ENCODE data around the gene MAP2K2. TPM values are rescaled to one million over a fixed set of nuclear protein-coding genes. Genes with fewer than 3 reads are reported as not detected.

The MAP2K2 gene
- total and polyA plus RNA-seq, 2 donors (not counting 3 experiments of a cell fraction or from before 2014, with no cell fraction given), result 126 to 171 TPM

- Histone ChIP-seq H3K27me3 (ENCODE audit: control insufficient read depth in 2 of 2, insufficient read depth in 2 of 2, low read length in 2 of 2) (no peaks in the 10 kb centered on the region), H3K79me2 (ENCODE audit: control insufficient read depth, insufficient read depth, low read length) (peaks cover 18% of the 10 kb centered on the region), H3K9me3 (replicated peaks; ENCODE audit: control insufficient read depth, insufficient read depth, low read length) (no peaks in the 10 kb centered on the region), H4K20me1 (replicated peaks; ENCODE audit: control insufficient read depth, extremely low read depth, insufficient read depth, low read length) (no peaks in the 10 kb centered on the region), H3K36me3 (ENCODE audit: control insufficient read depth in 2 of 2, extremely low read depth in 1 of 2, insufficient read depth in 2 of 2, low read length in 2 of 2) (peaks cover 4 to 42% of the 10 kb centered on the region in 2 experiments), H3K9ac (replicated peaks; ENCODE audit: extremely low read depth, insufficient read depth, low read length) (no peak overlapping the region), H3K4me1 (ENCODE audit: control insufficient read depth, extremely low read depth, insufficient read depth, low read length) (no peaks in the 10 kb centered on the region), H3K4me3 (replicated peaks in 1 of 3; ENCODE audit: insufficient read depth in 1 of 3, low read depth in 1 of 3, low read length in 3 of 3) (no peak overlapping the region), H3K4me2 (ENCODE audit: insufficient read depth, low read length) (no peak overlapping the region), H3K9me1 (replicated peaks; ENCODE audit: control insufficient read depth, extremely low read depth, insufficient read depth, low read length) (no peaks in the 10 kb centered on the region), H2AFZ (ENCODE audit: low read depth, low read length) (no peak overlapping the region), H3K27ac (ENCODE audit: insufficient read depth, low read depth, low read length) (no peak overlapping the region)
- FAIRE-seq, result no peak
- ChIA-PET CTCF (interaction anchor here (1.4 to 2.8 kb wide), 1 partner anchor 24 kb away, joined by 5 to 10 read pairs; no protein-coding TSS in a partner anchor), POLR2A (no interaction called here)
- no peak for DNase-seq (ENCODE audit: low read depth, low spot score)
- dilution Hi-C loops (cut with MboI; ENCODE audit: extremely low pct_ligation_motif_present, low sequenced_read_pairs) (no loop called here), intact Hi-C loops (cut with micrococcal nuclease) (no loop called here)
- TF ChIP-seq POLR2A (IDR thresholded peaks at IDR 0.05; ENCODE audit: low read depth, low read length) (no peak), FOS (IDR thresholded peaks at IDR 0.05; ENCODE audit: borderline replicate concordance, insufficient read depth, low read length) (no peak), MYC (IDR thresholded peaks at IDR 0.05; ENCODE audit: low read depth, low read length) (no peak), GATA2 (IDR thresholded peaks at IDR 0.05; ENCODE audit: insufficient read depth, insufficient read length, low read depth, low read length) (no peak), EZH2 (IDR thresholded peaks at IDR 0.05; ENCODE audit: borderline replicate concordance, low read depth, low read length, severe bottlenecking) (no peak), JUN (IDR thresholded peaks at IDR 0.05; ENCODE audit: borderline replicate concordance, insufficient read depth, insufficient read length, low read depth) (no peak), CTCF (IDR thresholded peaks at IDR 0.05; ENCODE audit: extremely low read depth in 1 of 2, insufficient read depth in 1 of 2, low read depth in 1 of 2, low read length in 2 of 2) (no peak), POLR2AphosphoS5 (IDR thresholded peaks at IDR 0.05; ENCODE audit: insufficient read depth, low read depth, low read length) (no peak)
- TF ChIP-seq, protein P1, sequence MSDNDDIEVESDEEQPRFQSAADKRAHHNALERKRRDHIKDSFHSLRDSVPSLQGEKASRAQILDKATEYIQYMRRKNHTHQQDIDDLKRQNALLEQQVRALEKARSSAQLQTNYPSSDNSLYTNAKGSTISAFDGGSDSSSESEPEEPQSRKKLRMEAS (IDR thresholded peaks at IDR 0.05; ENCODE audit: insufficient read depth, insufficient read length), result no peak
- no TSS peak for BruUV-seq (replicated peaks)
These were observed 8.0 kb downstream of the MAP2K2 start for GRCh38 chr19:4115818-4116385.

Data from endothelial cell of umbilical vein (primary cell).